ENCODE measurements around the gene DUSP7.
A peak's percentile ranks its signal among the peaks of the same experiment; 100 is the strongest.

Gene DUSP7

GRCh38 chr3:52067046-52067445 lies 10.7 kb upstream of the DUSP7 start:
- DNase-seq = no peak

GRCh38 chr3:52065264-52065756 lies 8.9 kb upstream of the DUSP7 start:
- no peak for DNase-seq

- DNase-seq = no peak
Observed at GRCh38 chr3:52064561-52064960, 8.2 kb upstream of the DUSP7 start.

- no peak for DNase-seq
Observed at GRCh38 chr3:52063026-52063723, 6.8 kb upstream of the DUSP7 start.

GRCh38 chr3:52062505-52062904 lies 6.1 kb upstream of the DUSP7 start:
- DNase-seq = no peak

GRCh38 chr3:52061121-52061910 lies 4.9 kb upstream of the DUSP7 start:
- DNase-seq = no peak

GRCh38 chr3:52059781-52060180 lies 3.4 kb upstream of the DUSP7 start:
- no peak for DNase-seq

- DNase-seq = no peak
Observed at GRCh38 chr3:52057812-52058495, 1.6 kb upstream of the DUSP7 start.

GRCh38 chr3:52056968-52057811 lies 819 bp upstream of the DUSP7 start:
- peak; percentile 100 for DNase-seq

- DNase-seq = peak; percentile 67
Observed at GRCh38 chr3:52055537-52056351, 627 bp downstream of the DUSP7 start.

- DNase-seq = peak; percentile 40
Observed at GRCh38 chr3:52054661-52055511, 1.5 kb downstream of the DUSP7 start.

GRCh38 chr3:52053307-52054304 lies 2.8 kb downstream of the DUSP7 start:
- peak; percentile 55 for DNase-seq

GRCh38 chr3:52052831-52053306 lies 3.5 kb downstream of the DUSP7 start:
- peak; percentile 45 for DNase-seq

- no peak for DNase-seq
Observed at GRCh38 chr3:52051444-52051843, 4.9 kb downstream of the DUSP7 start.

GRCh38 chr3:52050571-52050970 lies 5.8 kb downstream of the DUSP7 start:
- DNase-seq = no peak

GRCh38 chr3:52049503-52049902 lies 6.9 kb downstream of the DUSP7 start:
- DNase-seq = no peak

GRCh38 chr3:52047295-52047960 lies 8.9 kb downstream of the DUSP7 start:
- no peak for DNase-seq

GRCh38 chr3:52046902-52047239 lies 9.5 kb downstream of the DUSP7 start:
- DNase-seq = no peak
